B cell (primary cell): ENCODE measurements around the gene NFASC. TPM values are rescaled to one million over a fixed set of nuclear protein-coding genes. Genes with fewer than 3 reads are reported as not detected.

Source experiments
- ATAC-seq: fragments of 200-7000 bp; cut with Tn5 transposase; one replicate; pipeline ENCODE4 v1.10.0; 2021; ENCODE audit warnings: low read depth, mild to moderate bottlenecking, moderate number of reproducible peaks, moderate library complexity
- CTCF ChIA-PET: fragments of 350-600 bp; sonication (Branson Sonifier 250); formaldehyde crosslinking; loops from one replicate; lab custom pipeline; 2021; ENCODE audit warnings: antibody characterized with exemption, inconsistent platforms; lab: Charles Lee
- POLR2A ChIA-PET: fragments of 350-600 bp; sonication (Branson Sonifier 250); formaldehyde crosslinking; loops from one replicate; lab custom pipeline; 2021; ENCODE audit warnings: antibody characterized with exemption; lab: Charles Lee
- DNase-seq: peaks from one replicate; pipeline ENCODE4 v3.0.0; 2013
- H2AFZ ChIP-seq: 2 replicates; pipeline ENCODE4 v1.6.1; 2012; ENCODE audit warnings: mild to moderate bottlenecking, low read depth, low read length; ENCODE audit not compliant: insufficient read depth, poor library complexity, severe bottlenecking
- H3K27ac ChIP-seq, 2 donors: 1 replicate in 1 of 2; 2 replicates in 1 of 2; pipeline ENCODE4 v1.5.1; 2012 to 2013; ENCODE audit warnings: low read length in 2 of 2, mild to moderate bottlenecking in 2 of 2, moderate library complexity in 1 of 2
- H3K27me3 ChIP-seq, 4 experiments: fragments of 200-600 bp in 1 of 4; sonication (generic) in 1 of 4; replicated peaks in 1 of 4; 1 replicate in 2 of 4; 2 replicates in 2 of 4; pipeline versions ENCODE4 v1.6.1 to v1.7.0; 2013 to 2016; ENCODE audit warnings: low read length in 3 of 4, mild to moderate bottlenecking in 2 of 4, mixed read lengths in 1 of 4, moderate library complexity in 1 of 4; ENCODE audit not compliant: insufficient read depth in 4 of 4, control insufficient read depth in 3 of 4; ENCODE audit errors: control extremely low read depth in 1 of 4
- H3K36me3 ChIP-seq, 2 experiments: replicated peaks in 1 of 2; 1 replicate in 1 of 2; 2 replicates in 1 of 2; pipeline versions ENCODE4 v1.6.1 to v1.7.1; 2013; ENCODE audit warnings: low read length in 1 of 2; ENCODE audit not compliant: insufficient read depth in 2 of 2, control insufficient read depth in 1 of 2; ENCODE audit errors: control extremely low read depth in 1 of 2, extremely low read depth in 1 of 2
- H3K4me1 ChIP-seq, 2 donors: fragments of 200-600 bp in 1 of 2; sonication (generic) in 1 of 2; 1 replicate in 1 of 2; 2 replicates in 1 of 2; pipeline versions ENCODE4 v1.5.1 to v1.6.1; 2013 to 2017; ENCODE audit warnings: low read length in 2 of 2; ENCODE audit not compliant: control insufficient read depth in 2 of 2, insufficient read depth in 2 of 2
- H3K4me2 ChIP-seq: replicated peaks from 2 replicates; pipeline ENCODE3; 2012; ENCODE audit warnings: mild to moderate bottlenecking, low read depth, low read length; ENCODE audit not compliant: poor library complexity, severe bottlenecking
- H3K4me3 ChIP-seq, 5 experiments: fragments of 200-600 bp in 1 of 5; sonication (generic) in 1 of 5; 1 replicate in 3 of 5; 2 replicates in 2 of 5; pipeline versions ENCODE4 v1.5.1 to v1.7.0; 2011 to 2016; ENCODE audit warnings: low read length in 4 of 5, mild to moderate bottlenecking in 4 of 5, low read depth in 2 of 5, control low read depth in 1 of 5, moderate library complexity in 1 of 5; ENCODE audit not compliant: insufficient read depth in 1 of 5; ENCODE audit errors: control extremely low read depth in 1 of 5, extremely low read depth in 1 of 5
- H3K79me2 ChIP-seq: fragments of 200-600 bp; sonication (generic); one replicate; pipeline ENCODE4 v1.6.0; 2016; ENCODE audit warnings: low read length; ENCODE audit not compliant: control insufficient read depth, insufficient read depth
- H3K9ac ChIP-seq: fragments of 200-600 bp; sonication (generic); 2 replicates; pipeline ENCODE4 v1.6.1; 2017; ENCODE audit warnings: mild to moderate bottlenecking, low read length, moderate library complexity
- H3K9me3 ChIP-seq, 3 donors: one replicate each; pipeline versions ENCODE4 v1.6.1 to v1.7.1; 2013; ENCODE audit warnings: low read length in 2 of 3; ENCODE audit not compliant: control insufficient read depth in 2 of 3, insufficient read depth in 1 of 3; ENCODE audit errors: control extremely low read depth in 1 of 3
- H4K20me1 ChIP-seq: 2 replicates; pipeline ENCODE4 v1.6.0; 2012; ENCODE audit warnings: mild to moderate bottlenecking, low read length; ENCODE audit not compliant: insufficient read depth, control insufficient read depth, poor library complexity, severe bottlenecking
- H3K27ac Mint-ChIP-seq: one replicate; pipeline ENCODE4 v1.8.0; 2021; ENCODE audit warnings: mixed read lengths
- H3K27me3 Mint-ChIP-seq: one replicate; pipeline ENCODE4 v1.8.0; 2021; ENCODE audit warnings: mixed read lengths
- H3K4me1 Mint-ChIP-seq: one replicate; pipeline ENCODE4 v1.8.0; 2021; ENCODE audit warnings: mixed read lengths
- H3K4me3 Mint-ChIP-seq: one replicate; pipeline ENCODE4 v1.8.0; 2021; ENCODE audit warnings: mixed read lengths
- H3K9me3 Mint-ChIP-seq: one replicate; pipeline ENCODE4 v1.8.0; 2022; ENCODE audit warnings: mixed read lengths; ENCODE audit not compliant: insufficient read depth
- EZH2 ChIP-seq: IDR thresholded peaks from 2 replicates; pipeline ENCODE4 v1.6.1; 2012; ENCODE audit warnings: borderline replicate concordance, low read depth, mild to moderate bottlenecking, moderate library complexity, low read length; ENCODE audit not compliant: insufficient read depth, poor library complexity, severe bottlenecking
- WGBS: methylation state at CpG from one replicate; pipeline ENCODE4 v1.1.5; 2013; ENCODE audit warnings: missing lambda C conversion rate; ENCODE audit not compliant: insufficient coverage; 5-methylcytosine and 5-hydroxymethylcytosine counted together
- intact Hi-C: fragments of 100-400 bp; cut with micrococcal nuclease; formaldehyde crosslinking; loops from one replicate; pipeline ENCODE4 v1.10.0; 2022
- polyA plus RNA-seq: library from polyadenylated mRNA; depleted of rRNA; stranded (reverse); fragments of >200 nt; gene quantifications from 2 replicates; pipeline ENCODE4 v1.2.3, GENCODE V29; 2012
- total RNA-seq, 2 donors: library from RNA; stranded (reverse); fragments of 120-200 nt in 1 of 2; gene quantifications; 1 replicate in 1 of 2; 2 replicates in 1 of 2; pipeline versions ENCODE4 v1.2.3 to v1.2.4, GENCODE V29; 2013 to 2022
- TF ChIP-seq, protein P1 (sequence below): fragments of 200-600 bp; IDR thresholded peaks from one replicate; pipeline ENCODE4 v1.8.0; 2022; ENCODE audit warnings: antibody characterized with exemption, mild to moderate bottlenecking

The NFASC gene
- total and polyA plus RNA-seq, 2 donors (not counting 1 experiment from before 2014, with no cell fraction given), result 0.06 to 0.39 TPM

DNA sequence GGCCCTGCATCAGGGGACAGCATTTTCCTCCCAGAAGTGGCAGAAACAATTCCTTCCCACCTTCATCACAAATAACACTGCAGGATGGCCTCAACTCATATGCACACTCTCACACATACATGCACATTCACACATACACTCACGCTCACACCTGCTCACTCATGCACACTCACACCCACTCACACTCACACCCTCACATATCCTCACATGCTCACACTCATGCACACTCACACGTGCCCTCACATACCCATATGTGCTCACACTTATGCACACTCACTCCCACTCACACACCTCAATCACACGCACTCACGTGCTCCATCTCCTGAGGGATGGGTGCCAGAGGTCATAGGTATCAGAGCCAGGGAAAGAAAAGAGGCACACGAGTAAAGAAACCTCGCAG is 77.1 kb downstream of the NFASC start:
- ChIA-PET CTCF (no interaction called here), POLR2A (no interaction called here)
- Histone ChIP-seq H3K4me3 (no peak overlapping the region), H3K9ac (no peak overlapping the region), H2AFZ (no peak overlapping the region), H3K27me3 (peaks cover 0 to 6% (median 2%) of the 10 kb centered on the region in 4 experiments), H4K20me1 (no peaks in the 10 kb centered on the region), H3K9me3 (no peaks in the 10 kb centered on the region), H3K36me3 (no peaks in the 10 kb centered on the region), H3K4me2 (no peak overlapping the region), H3K4me1 (peaks cover 0 to 7% of the 10 kb centered on the region in 2 donors), H3K27ac (no peak overlapping the region), H3K79me2 (no peaks in the 10 kb centered on the region)
- TF ChIP-seq EZH2, result no peak
- TF ChIP-seq, protein P1, sequence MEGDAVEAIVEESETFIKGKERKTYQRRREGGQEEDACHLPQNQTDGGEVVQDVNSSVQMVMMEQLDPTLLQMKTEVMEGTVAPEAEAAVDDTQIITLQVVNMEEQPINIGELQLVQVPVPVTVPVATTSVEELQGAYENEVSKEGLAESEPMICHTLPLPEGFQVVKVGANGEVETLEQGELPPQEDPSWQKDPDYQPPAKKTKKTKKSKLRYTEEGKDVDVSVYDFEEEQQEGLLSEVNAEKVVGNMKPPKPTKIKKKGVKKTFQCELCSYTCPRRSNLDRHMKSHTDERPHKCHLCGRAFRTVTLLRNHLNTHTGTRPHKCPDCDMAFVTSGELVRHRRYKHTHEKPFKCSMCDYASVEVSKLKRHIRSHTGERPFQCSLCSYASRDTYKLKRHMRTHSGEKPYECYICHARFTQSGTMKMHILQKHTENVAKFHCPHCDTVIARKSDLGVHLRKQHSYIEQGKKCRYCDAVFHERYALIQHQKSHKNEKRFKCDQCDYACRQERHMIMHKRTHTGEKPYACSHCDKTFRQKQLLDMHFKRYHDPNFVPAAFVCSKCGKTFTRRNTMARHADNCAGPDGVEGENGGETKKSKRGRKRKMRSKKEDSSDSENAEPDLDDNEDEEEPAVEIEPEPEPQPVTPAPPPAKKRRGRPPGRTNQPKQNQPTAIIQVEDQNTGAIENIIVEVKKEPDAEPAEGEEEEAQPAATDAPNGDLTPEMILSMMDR, result no peak
- DNase-seq, result no peak
- intact Hi-C loops, result no loop called here
- Mint-ChIP-seq H3K9me3 (no peaks in the 10 kb centered on the region), H3K4me3 (no peak overlapping the region), H3K27me3 (peaks cover 11% of the 10 kb centered on the region), H3K27ac (no peak overlapping the region), H3K4me1 (peaks cover 6% of the 10 kb centered on the region)
- no peak for ATAC-seq
- 95% methylated on average over 3 of the region's 6 CpGs for WGBS

DNA sequence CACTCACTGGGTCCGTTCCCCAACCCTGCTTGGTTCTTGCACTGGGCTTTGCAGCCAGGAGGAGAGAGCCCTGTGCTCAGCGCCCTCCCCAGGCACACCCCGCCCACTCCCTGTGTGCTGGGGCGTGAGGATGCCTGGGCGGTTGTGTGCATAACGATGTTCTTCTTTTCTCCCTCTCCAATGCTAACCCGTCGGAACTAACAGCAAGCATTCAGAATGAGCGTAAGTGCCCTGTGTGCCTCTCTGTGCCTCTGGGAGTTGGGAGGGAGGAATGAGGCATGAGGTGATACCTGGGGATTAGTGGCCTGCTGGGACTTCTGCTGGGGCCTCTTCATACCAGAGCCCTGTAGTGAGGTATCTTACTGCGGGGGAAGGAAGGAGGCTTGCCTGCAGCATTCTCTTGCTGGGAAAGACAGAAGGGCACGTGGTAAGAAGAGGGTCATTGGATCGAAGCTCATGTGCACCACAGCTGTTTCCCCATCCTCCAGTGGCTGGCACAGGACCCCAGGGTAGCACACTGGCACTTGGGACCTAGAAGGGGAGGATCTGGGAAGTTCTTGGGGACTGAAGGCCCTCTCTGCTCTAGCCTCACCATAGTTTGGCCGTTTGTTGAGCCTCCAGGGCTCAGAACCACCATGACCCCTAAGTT is 79.8 kb downstream of the NFASC start:
- Histone ChIP-seq H3K79me2 (no peaks in the 10 kb centered on the region), H3K4me3 (no peak overlapping the region), H3K9ac (no peak overlapping the region), H3K9me3 (no peaks in the 10 kb centered on the region), H3K27ac (no peak overlapping the region), H3K36me3 (no peaks in the 10 kb centered on the region), H3K4me2 (no peak overlapping the region), H3K4me1 (peaks cover 0 to 7% of the 10 kb centered on the region in 2 donors), H3K27me3 (peaks cover 0 to 11% (median 2%) of the 10 kb centered on the region in 4 experiments), H2AFZ (no peak overlapping the region), H4K20me1 (no peaks in the 10 kb centered on the region)
- WGBS, result 87% methylated on average over 3 of the region's 13 CpGs
- intact Hi-C loops, result no loop called here
- H3K27me3 Mint-ChIP-seq, result peaks cover 27% of the 10 kb centered on the region
- ChIA-PET POLR2A (interaction anchor here (0.6 kb wide), 1 partner anchor 707 kb away, joined by 3 read pairs; no protein-coding TSS in a partner anchor), CTCF (interaction anchor here (0.7 kb wide), 1 partner anchor 437 kb away, joined by 4 read pairs; no protein-coding TSS in a partner anchor)
- H3K4me3 Mint-ChIP-seq, result no peak overlapping the region
- DNase-seq (no peak), ATAC-seq (no peak)
- H3K27ac Mint-ChIP-seq, result no peak overlapping the region
- no peaks in the 10 kb centered on the region for H3K9me3 Mint-ChIP-seq
- no peak for TF ChIP-seq EZH2
- TF ChIP-seq, protein P1, result no peak
- peaks cover 6% of the 10 kb centered on the region for H3K4me1 Mint-ChIP-seq
